A549 (cell line): ENCODE data around the gene RBM12. TPM values are rescaled to one million over a fixed set of nuclear protein-coding genes. Genes with fewer than 3 reads are reported as not detected.

Experiments
- ATAC-seq, 2 experiments: fragments of 200-7000 bp in 1 of 2; fragments of >200 bp in 1 of 2; cut with Nextera tagmentation in 1 of 2; cut with Tn5 transposase in 1 of 2; 3 replicates each; pipeline versions ENCODE4 v1.8.0 to v1.9.1; 2018 to 2020; ENCODE audit warnings: mild to moderate bottlenecking in 1 of 2, moderate library complexity in 1 of 2
- CTCF ChIA-PET: fragments of 300-600 bp; sonication (Branson Sonifier 250); formaldehyde crosslinking; extraction: SDS; loops from one replicate; lab custom pipeline; 2021; ENCODE audit warnings: antibody characterized with exemption, inconsistent platforms; lab: Yijun Ruan, JAX
- POLR2A ChIA-PET: fragments of 350-600 bp; formaldehyde crosslinking; extraction: SDS; loops from one replicate; lab custom pipeline; 2021; ENCODE audit warnings: antibody characterized with exemption, inconsistent platforms; lab: Yijun Ruan, JAX
- DNase-seq, 2 experiments: peaks; one replicate each; pipeline versions ENCODE4 v3.0.0 to v3.0.0-alpha.2; 2011 to 2016; ENCODE audit warnings: low read depth in 1 of 2, low spot score in 1 of 2
- FAIRE-seq: peaks from 2 replicates; lab custom pipeline; 2011; peaks lifted over from hg19 to GRCh38; lab: Jason Lieb, UNC
- H3K27ac ChIP-seq, 2 experiments: fragments of >200 bp; sonication (Bioruptor Twin); formaldehyde crosslinking; 3 replicates each; pipeline ENCODE4 v1.5.1; 2016 to 2017
- H3K4me1 ChIP-seq: fragments of >200 bp; sonication (Bioruptor Twin); formaldehyde crosslinking; 3 replicates; pipeline ENCODE4 v1.6.1; 2016
- H3K4me2 ChIP-seq: fragments of >200 bp; sonication (Bioruptor Twin); formaldehyde crosslinking; 3 replicates; pipeline ENCODE4 v1.6.1; 2016
- H3K4me3 ChIP-seq: fragments of >200 bp; sonication (Bioruptor Twin); formaldehyde crosslinking; 3 replicates; pipeline ENCODE4 v1.5.1; 2016
- H3K9me3 ChIP-seq: fragments of >200 bp; sonication (Bioruptor Twin); formaldehyde crosslinking; 3 replicates; pipeline ENCODE4 v1.6.1; 2016
- EHMT2 ChIP-seq: fragments of 200-600 bp; sonication (generic); IDR thresholded peaks from 2 replicates; pipeline ENCODE4 v1.6.1; 2016; ENCODE audit warnings: antibody characterized with exemption, low read depth, mild to moderate bottlenecking, moderate library complexity
- GATA3 ChIP-seq: IDR thresholded peaks from 2 replicates; pipeline ENCODE4 v1.6.1; 2012; ENCODE audit warnings: borderline replicate concordance
- HEYL ChIP-seq: fragments of 250-450 bp; sonication (Bioruptor Pico); IDR thresholded peaks from 2 replicates; pipeline ENCODE4 v1.8.0; 2021; ENCODE audit warnings: mild to moderate bottlenecking, moderate library complexity
- HOXB13 ChIP-seq: fragments of 250-450 bp; sonication (Bioruptor Pico); IDR thresholded peaks from 2 replicates; pipeline ENCODE4 v1.5.0; 2020; ENCODE audit warnings: low read depth, mild to moderate bottlenecking, moderate library complexity
- HOXB5 ChIP-seq: fragments of 250-450 bp; sonication (Bioruptor Pico); IDR thresholded peaks from 2 replicates; pipeline ENCODE4 v1.5.0; 2020; ENCODE audit warnings: mild to moderate bottlenecking, moderate library complexity
- JUN ChIP-seq, 2 experiments: fragments of >200 bp; sonication (Bioruptor Twin); formaldehyde crosslinking; IDR thresholded peaks; 2 replicates in 1 of 2; 3 replicates in 1 of 2; pipeline ENCODE4 v1.6.1; 2016 to 2017
- KDM1A ChIP-seq: fragments of 200-600 bp; sonication (generic); IDR thresholded peaks from 2 replicates; pipeline ENCODE4 v1.6.1; 2016; ENCODE audit warnings: low read depth, mild to moderate bottlenecking
- KDM5A ChIP-seq: fragments of 200-600 bp; sonication (generic); IDR thresholded peaks from 2 replicates; pipeline ENCODE4 v1.6.1; 2016; ENCODE audit warnings: antibody characterized with exemption, mild to moderate bottlenecking
- MAFK ChIP-seq: fragments of 450-650 bp; IDR thresholded peaks from 2 replicates; pipeline ENCODE4 v1.6.1; 2014; ENCODE audit not compliant: partially characterized antibody
- POLR2A ChIP-seq: IDR thresholded peaks from 2 replicates; pipeline ENCODE4 v1.6.1; 2012; ENCODE audit warnings: mild to moderate bottlenecking, low read length
- POLR2AphosphoS2 ChIP-seq: conservative IDR thresholded peaks from 2 replicates; pipeline ENCODE4 v1.6.1; 2012; ENCODE audit warnings: low read length, improper control_type of control experiment, inconsistent platforms
- RARB ChIP-seq: fragments of 250-450 bp; sonication (Bioruptor Pico); IDR thresholded peaks from 2 replicates; pipeline ENCODE4 v1.8.0; 2021; ENCODE audit warnings: mild to moderate bottlenecking, moderate library complexity
- RCOR1 ChIP-seq: fragments of 150-350 bp; IDR thresholded peaks from 2 replicates; pipeline ENCODE4 v1.6.1; 2014; ENCODE audit warnings: antibody characterized with exemption, low read length, low read depth
- RNF2 ChIP-seq: fragments of 200-600 bp; sonication (generic); IDR thresholded peaks from 2 replicates; pipeline ENCODE4 v1.6.1; 2016; ENCODE audit warnings: low read depth, mild to moderate bottlenecking, antibody characterized with exemption, moderate library complexity, borderline replicate concordance
- SMC3 ChIP-seq: fragments of >200 bp; sonication (Bioruptor Twin); formaldehyde crosslinking; IDR thresholded peaks from 3 replicates; pipeline ENCODE4 v1.6.1; 2018; ENCODE audit warnings: inconsistent platforms
- SREBF2 ChIP-seq: fragments of 450-650 bp; IDR thresholded peaks from 2 replicates; pipeline ENCODE4 v1.6.1; 2014; ENCODE audit warnings: mild to moderate bottlenecking, moderate library complexity
- TFCP2L1 ChIP-seq: fragments of 250-450 bp; sonication (Bioruptor Pico); IDR thresholded peaks from 2 replicates; pipeline ENCODE4 v1.5.0; 2021; ENCODE audit warnings: mild to moderate bottlenecking
- TP53 ChIP-seq: fragments of 250-450 bp; sonication (Bioruptor Pico); IDR thresholded peaks from 2 replicates; pipeline ENCODE4 v1.5.0; 2021; ENCODE audit warnings: mild to moderate bottlenecking, moderate library complexity
- ZC3H11A ChIP-seq: fragments of 450-650 bp; IDR thresholded peaks from 2 replicates; pipeline ENCODE4 v1.6.1; 2014; ENCODE audit warnings: antibody characterized with exemption, mild to moderate bottlenecking
- ZFP36 ChIP-seq: fragments of 450-650 bp; IDR thresholded peaks from 2 replicates; pipeline ENCODE4 v1.6.1; 2014; ENCODE audit warnings: borderline replicate concordance; ENCODE audit not compliant: partially characterized antibody
- WGBS: methylation state at CpG from one replicate; pipeline ENCODE4 v1.1.6; 2017; ENCODE audit errors: missing lambda C conversion rate; 5-methylcytosine and 5-hydroxymethylcytosine counted together
- polyA plus RNA-seq, 4 experiments: library from polyadenylated mRNA; depleted of rRNA in 3 of 4; stranded (reverse); fragments of >200 nt; fragmentation: RNase III in 1 of 4; extraction: RNeasy Plus Mini Kit Qiagen cat#74134 plus additional on column Dnase treatment in 1 of 4; gene quantifications; 2 replicates in 3 of 4; 3 replicates in 1 of 4; pipeline ENCODE4 v1.2.3, GENCODE V29; 2011 to 2017
- TF ChIP-seq, protein P1 (sequence below): IDR thresholded peaks from 2 replicates; pipeline ENCODE4 v1.6.1; 2012
- TF ChIP-seq, protein P2 (sequence below): fragments of 250-450 bp; sonication (Bioruptor Pico); IDR thresholded peaks from 2 replicates; pipeline ENCODE4 v1.5.0; 2020; ENCODE audit warnings: low read depth, mild to moderate bottlenecking, moderate library complexity
- TF ChIP-seq, protein P3 (sequence below): fragments of >200 bp; sonication (Bioruptor Twin); formaldehyde crosslinking; IDR thresholded peaks from 3 replicates; pipeline ENCODE4 v1.5.1; 2016
- TF ChIP-seq, protein P4 (sequence below): IDR thresholded peaks from 2 replicates; pipeline ENCODE4 v1.6.1; 2012
- TF ChIP-seq, protein P5 (sequence below): IDR thresholded peaks from 2 replicates; pipeline ENCODE4 v1.6.1; 2012; ENCODE audit warnings: low read depth, borderline replicate concordance
- TF ChIP-seq, protein P6 (sequence below): fragments of 200-600 bp; sonication (generic); IDR thresholded peaks from 2 replicates; pipeline ENCODE4 v1.6.1; 2016; ENCODE audit warnings: antibody characterized with exemption, mild to moderate bottlenecking, moderate library complexity

RBM12 gene
- polyA plus RNA-seq, 2 of the 4 experiments (the other 2 are of a cell fraction): 49.9 to 119 TPM

DNA sequence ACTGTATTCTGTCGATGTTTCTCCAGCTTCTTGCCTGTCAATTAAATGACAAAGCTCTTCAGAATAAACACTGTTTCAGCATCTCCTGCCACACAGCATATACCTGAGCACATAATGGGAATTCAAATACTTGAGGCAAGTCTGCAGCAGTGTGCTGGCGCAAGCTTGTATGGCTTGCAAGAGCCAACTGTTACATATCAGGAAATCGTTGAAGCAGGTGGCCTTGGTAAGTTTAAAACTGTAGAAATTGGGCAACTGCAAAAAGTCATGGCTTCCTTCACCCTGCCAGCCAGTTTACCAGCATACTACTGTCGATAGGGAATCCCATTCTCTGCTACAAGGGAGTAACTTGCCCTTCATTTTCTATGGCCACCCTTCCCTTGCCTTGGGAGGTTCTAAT, 23.0 kb downstream of the RBM12 start:
- CTCF ChIA-PET: interaction anchor here (1.0 to 3.4 kb wide), 3 partner anchors 16 to 24 kb away, joined by 4 to 11 read pairs (median 4); no protein-coding TSS in a partner anchor
- FAIRE-seq: no peak

DNA sequence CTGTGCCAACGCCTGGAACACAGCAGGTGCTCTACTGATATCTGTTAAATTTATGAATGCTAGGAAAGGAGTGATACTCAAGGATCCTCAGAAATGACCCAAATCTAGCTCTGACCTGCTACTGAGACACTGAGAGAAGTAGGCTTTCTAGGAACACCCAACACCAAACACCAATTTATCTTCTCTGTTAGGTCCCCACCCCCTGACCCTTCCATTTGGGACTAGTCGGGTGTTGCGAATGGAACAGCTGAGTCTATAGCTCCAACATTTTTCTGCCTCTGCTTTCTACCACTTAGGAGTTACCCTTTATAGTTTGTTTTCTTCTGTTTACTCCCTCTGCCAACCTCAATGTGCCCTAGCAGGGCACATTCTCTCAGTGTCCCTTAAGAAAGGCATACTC, 24.0 kb downstream of the RBM12 start:
- CTCF ChIA-PET: interaction anchor here (1.2 to 3.4 kb wide), 2 partner anchors 21 to 114 kb away, joined by 3 to 11 read pairs; no protein-coding TSS in a partner anchor
- H3K4me2 ChIP-seq: no peak overlapping the region
- 97% methylated on average over 3 of the region's 3 CpGs for WGBS
- no peak for DNase-seq
- H3K27ac ChIP-seq: no peak overlapping the region
- POLR2A ChIA-PET: no interaction called here
- H3K9me3 ChIP-seq: no peaks in the 10 kb centered on the region
- H3K4me3 ChIP-seq: no peak overlapping the region
- no peak for FAIRE-seq
- 0 out of 3 replicates have a peak, but pooled peaks cover 3% of the 10 kb centered on the region for H3K4me1 ChIP-seq
- ATAC-seq: no peak
- TF ChIP-seq, protein P1, sequence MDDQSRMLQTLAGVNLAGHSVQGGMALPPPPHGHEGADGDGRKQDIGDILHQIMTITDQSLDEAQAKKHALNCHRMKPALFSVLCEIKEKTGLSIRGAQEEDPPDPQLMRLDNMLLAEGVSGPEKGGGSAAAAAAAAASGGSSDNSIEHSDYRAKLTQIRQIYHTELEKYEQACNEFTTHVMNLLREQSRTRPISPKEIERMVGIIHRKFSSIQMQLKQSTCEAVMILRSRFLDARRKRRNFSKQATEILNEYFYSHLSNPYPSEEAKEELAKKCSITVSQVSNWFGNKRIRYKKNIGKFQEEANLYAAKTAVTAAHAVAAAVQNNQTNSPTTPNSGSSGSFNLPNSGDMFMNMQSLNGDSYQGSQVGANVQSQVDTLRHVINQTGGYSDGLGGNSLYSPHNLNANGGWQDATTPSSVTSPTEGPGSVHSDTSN: no peak
- TF ChIP-seq MAFK: no peak
- no peak for TF ChIP-seq RNF2
- TF ChIP-seq, protein P2, sequence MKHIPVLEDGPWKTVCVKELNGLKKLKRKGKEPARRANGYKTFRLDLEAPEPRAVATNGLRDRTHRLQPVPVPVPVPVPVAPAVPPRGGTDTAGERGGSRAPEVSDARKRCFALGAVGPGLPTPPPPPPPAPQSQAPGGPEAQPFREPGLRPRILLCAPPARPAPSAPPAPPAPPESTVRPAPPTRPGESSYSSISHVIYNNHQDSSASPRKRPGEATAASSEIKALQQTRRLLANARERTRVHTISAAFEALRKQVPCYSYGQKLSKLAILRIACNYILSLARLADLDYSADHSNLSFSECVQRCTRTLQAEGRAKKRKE (CRISPR knock-in tag): no peak
- TF ChIP-seq TP53: no peak
- no peak for TF ChIP-seq KDM1A
- TF ChIP-seq, protein P3, sequence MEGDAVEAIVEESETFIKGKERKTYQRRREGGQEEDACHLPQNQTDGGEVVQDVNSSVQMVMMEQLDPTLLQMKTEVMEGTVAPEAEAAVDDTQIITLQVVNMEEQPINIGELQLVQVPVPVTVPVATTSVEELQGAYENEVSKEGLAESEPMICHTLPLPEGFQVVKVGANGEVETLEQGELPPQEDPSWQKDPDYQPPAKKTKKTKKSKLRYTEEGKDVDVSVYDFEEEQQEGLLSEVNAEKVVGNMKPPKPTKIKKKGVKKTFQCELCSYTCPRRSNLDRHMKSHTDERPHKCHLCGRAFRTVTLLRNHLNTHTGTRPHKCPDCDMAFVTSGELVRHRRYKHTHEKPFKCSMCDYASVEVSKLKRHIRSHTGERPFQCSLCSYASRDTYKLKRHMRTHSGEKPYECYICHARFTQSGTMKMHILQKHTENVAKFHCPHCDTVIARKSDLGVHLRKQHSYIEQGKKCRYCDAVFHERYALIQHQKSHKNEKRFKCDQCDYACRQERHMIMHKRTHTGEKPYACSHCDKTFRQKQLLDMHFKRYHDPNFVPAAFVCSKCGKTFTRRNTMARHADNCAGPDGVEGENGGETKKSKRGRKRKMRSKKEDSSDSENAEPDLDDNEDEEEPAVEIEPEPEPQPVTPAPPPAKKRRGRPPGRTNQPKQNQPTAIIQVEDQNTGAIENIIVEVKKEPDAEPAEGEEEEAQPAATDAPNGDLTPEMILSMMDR: no peak
- TF ChIP-seq GATA3: no peak
- TF ChIP-seq JUN (IDR thresholded peaks at IDR 0.05): no peak
- TF ChIP-seq HEYL (CRISPR knock-in tag): no peak
- TF ChIP-seq, protein P4, sequence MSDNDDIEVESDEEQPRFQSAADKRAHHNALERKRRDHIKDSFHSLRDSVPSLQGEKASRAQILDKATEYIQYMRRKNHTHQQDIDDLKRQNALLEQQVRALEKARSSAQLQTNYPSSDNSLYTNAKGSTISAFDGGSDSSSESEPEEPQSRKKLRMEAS: no peak
- TF ChIP-seq TFCP2L1 (CRISPR knock-in tag): no peak
- TF ChIP-seq, protein P5, sequence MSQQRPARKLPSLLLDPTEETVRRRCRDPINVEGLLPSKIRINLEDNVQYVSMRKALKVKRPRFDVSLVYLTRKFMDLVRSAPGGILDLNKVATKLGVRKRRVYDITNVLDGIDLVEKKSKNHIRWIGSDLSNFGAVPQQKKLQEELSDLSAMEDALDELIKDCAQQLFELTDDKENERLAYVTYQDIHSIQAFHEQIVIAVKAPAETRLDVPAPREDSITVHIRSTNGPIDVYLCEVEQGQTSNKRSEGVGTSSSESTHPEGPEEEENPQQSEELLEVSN: no peak
- TF ChIP-seq RCOR1: no peak
- no peak for TF ChIP-seq EHMT2

More for the DNA sequence above, 23.0 kb downstream of the RBM12 start:
- no peaks in the 10 kb centered on the region for H3K4me1 ChIP-seq
- POLR2A ChIA-PET: no interaction called here
- no peaks in the 10 kb centered on the region for H3K9me3 ChIP-seq
- H3K4me3 ChIP-seq: no peak overlapping the region
- no peak overlapping the region for H3K27ac ChIP-seq
- WGBS: 89% methylated on average over 4 of the region's 4 CpGs
- no peak for TF ChIP-seq RCOR1
- TF ChIP-seq, protein P3: no peak
- TF ChIP-seq POLR2AphosphoS2: no peak
- no peak for TF ChIP-seq HEYL (CRISPR knock-in tag)
- no peak for TF ChIP-seq ZFP36
- TF ChIP-seq ZC3H11A: no peak
- no peak for TF ChIP-seq RARB (CRISPR knock-in tag)
- no peak for TF ChIP-seq SREBF2
- TF ChIP-seq KDM1A: no peak
- TF ChIP-seq HOXB13 (CRISPR knock-in tag): no peak
- no peak for TF ChIP-seq POLR2A
- TF ChIP-seq, protein P6, sequence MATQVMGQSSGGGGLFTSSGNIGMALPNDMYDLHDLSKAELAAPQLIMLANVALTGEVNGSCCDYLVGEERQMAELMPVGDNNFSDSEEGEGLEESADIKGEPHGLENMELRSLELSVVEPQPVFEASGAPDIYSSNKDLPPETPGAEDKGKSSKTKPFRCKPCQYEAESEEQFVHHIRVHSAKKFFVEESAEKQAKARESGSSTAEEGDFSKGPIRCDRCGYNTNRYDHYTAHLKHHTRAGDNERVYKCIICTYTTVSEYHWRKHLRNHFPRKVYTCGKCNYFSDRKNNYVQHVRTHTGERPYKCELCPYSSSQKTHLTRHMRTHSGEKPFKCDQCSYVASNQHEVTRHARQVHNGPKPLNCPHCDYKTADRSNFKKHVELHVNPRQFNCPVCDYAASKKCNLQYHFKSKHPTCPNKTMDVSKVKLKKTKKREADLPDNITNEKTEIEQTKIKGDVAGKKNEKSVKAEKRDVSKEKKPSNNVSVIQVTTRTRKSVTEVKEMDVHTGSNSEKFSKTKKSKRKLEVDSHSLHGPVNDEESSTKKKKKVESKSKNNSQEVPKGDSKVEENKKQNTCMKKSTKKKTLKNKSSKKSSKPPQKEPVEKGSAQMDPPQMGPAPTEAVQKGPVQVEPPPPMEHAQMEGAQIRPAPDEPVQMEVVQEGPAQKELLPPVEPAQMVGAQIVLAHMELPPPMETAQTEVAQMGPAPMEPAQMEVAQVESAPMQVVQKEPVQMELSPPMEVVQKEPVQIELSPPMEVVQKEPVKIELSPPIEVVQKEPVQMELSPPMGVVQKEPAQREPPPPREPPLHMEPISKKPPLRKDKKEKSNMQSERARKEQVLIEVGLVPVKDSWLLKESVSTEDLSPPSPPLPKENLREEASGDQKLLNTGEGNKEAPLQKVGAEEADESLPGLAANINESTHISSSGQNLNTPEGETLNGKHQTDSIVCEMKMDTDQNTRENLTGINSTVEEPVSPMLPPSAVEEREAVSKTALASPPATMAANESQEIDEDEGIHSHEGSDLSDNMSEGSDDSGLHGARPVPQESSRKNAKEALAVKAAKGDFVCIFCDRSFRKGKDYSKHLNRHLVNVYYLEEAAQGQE: no peak
- no peak for TF ChIP-seq HOXB5 (CRISPR knock-in tag)
- no peak for TF ChIP-seq TFCP2L1 (CRISPR knock-in tag)
- TF ChIP-seq, protein P2 (CRISPR knock-in tag): no peak
- no peak for TF ChIP-seq SMC3
- TF ChIP-seq KDM5A: no peak
- TF ChIP-seq, all 56 proteins: peak for 0
- ATAC-seq: no peak
- DNase-seq: no peak
- H3K4me2 ChIP-seq: no peak overlapping the region
